Right renal pelvis (tissue), 4 donors: ENCODE results near the gene XRN1. TPM values are rescaled to one million over a fixed set of nuclear protein-coding genes. Genes with fewer than 3 reads are reported as not detected.

ENCODE experiments used
- DNase-seq, 4 donors: peaks; one replicate each; pipeline ENCODE4 v3.0.0-alpha.2; 2013; ENCODE audit warnings: low read depth in 4 of 4, low spot score in 3 of 4, missing footprints in 1 of 4
- polyA plus RNA-seq, 4 donors: library from polyadenylated mRNA; unstranded; fragments of 120-200 nt; gene quantifications; one replicate each; pipeline ENCODE4 v1.2.1, GENCODE V29; 2013; ENCODE audit not compliant: insufficient read length in 4 of 4

Gene XRN1
- polyA plus RNA-seq, 4 donors, result 19.7 to 29.2 (median 24.8) TPM

DNA sequence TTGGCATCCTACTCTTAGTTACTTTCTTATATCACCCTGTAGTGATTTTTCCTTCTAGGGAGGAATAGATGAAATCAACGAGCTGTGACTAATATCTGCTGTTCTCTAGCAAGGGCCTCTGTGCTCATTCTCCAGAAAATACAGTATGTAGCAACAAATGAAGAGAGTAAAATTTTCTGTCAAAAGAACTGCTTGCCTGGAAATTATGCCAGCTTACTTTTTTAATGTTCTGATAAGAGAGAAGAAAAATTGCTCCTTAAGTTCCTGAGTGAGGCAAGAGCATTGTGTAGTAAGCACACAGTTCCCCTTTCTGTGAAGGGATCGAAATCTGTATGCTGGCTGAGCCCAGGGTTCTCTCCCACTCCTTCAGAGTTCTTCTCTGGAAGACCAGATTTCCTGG lies 171.1 kb downstream of the XRN1 start:
- no peak for DNase-seq

DNA sequence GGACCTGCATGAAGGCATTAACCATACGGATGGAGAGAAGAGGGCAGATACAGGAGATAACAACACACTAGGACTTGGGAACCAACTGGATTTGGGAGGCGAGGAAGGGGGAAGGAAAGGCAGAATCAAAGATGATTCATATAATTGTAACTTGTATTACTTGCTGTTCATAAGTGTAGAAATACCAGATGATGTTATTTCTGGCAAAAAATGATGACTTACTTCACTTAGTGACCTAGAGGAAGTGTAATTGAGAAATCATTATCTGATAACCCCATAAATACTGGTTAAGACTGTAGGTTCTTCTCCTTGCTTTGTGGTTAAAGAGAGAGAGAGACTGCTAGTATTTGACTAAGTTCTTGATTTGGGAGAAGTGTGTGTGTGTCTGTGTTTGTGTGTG lies 172.0 kb downstream of the XRN1 start:
- no peak for DNase-seq

DNA sequence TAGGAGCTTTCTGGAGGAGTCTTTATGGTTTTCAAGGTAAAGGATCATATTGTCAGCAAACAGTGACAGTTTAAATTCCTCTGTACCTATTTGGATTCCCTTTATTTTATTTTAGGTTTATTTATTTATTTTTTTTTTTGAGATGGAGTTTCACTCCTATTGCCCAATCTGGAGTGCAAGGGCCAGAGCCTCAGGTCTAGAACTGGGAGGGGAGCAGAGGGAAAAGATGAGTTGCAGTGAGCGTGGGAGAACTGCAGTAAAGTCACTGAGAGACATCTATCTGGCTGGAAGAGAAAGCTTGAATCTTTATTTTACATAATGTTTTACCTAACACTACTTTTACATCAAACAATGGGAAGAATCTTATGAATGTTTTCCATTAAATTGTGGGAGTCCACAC lies 172.9 kb downstream of the XRN1 start:
- no peak for DNase-seq

DNA sequence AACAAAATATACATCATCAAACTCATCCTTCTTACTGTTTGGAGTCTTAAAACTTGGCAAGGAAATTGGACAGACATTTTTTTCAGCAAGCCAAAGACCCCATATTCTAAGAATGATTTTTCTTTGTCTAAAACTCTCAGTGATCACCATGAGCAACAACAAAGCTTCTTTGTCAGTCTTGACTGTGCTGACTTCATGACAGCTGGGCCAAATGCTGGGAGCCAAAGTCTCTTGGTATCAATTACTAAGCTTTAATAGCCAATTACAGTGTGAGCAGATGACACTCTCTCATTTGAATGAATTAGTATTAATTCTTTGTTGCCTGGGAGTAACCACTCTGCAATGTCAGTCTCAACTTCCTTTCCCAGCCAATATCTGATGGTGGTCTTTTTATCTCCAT lies 174.3 kb downstream of the XRN1 start:
- no peak for DNase-seq

DNA sequence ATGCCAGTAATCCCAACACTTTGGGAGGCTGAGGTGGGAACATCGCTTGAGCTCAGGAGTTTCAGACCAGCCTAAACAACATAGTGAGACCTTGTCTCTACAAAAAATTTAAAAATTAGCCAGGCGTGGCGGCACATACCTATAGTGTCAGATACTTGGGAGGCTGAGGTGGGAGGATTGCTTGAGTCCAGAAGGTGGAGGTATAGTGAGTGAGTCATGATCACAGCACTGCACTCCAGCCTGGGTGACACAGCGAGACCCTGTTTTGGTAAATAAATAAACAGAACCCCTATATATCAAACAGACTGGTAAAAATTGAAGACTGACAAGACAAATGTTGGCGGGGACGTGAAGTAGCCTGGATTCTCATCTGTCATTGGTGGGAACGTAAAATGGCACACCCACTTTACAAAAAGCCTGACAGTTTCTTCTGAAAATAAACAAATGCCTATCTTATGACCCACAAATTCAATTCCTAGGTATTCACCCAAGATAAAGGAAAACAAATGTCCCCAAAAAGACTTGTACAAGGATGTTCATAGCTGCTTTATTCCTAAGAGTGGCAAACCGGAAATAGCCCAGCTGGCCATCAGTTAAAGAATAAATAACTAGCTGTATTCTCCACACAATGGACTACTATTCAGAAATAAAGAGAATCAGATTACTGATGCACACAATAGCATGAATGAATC lies 175.5 kb downstream of the XRN1 start:
- DNase-seq, result no peak

DNA sequence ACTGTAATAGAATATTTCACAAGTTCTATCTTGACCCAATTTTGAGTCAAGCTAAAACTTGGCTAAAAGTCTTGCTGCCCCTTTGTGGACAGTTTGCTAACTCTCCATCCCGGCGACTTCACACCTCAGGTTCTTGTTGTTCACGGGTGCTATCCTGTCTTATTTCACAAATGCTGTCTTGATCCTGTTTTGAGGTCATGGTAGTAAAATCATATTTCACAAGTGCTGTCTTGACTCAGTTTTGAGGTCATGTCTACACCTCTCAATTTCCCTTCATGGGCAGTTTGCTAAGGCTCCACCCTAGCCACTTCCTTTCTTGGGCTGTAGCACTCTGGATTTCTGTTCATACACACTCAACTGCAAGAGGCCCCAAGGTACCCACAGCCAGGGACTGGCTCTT lies 177.4 kb downstream of the XRN1 start:
- no peak for DNase-seq

DNA sequence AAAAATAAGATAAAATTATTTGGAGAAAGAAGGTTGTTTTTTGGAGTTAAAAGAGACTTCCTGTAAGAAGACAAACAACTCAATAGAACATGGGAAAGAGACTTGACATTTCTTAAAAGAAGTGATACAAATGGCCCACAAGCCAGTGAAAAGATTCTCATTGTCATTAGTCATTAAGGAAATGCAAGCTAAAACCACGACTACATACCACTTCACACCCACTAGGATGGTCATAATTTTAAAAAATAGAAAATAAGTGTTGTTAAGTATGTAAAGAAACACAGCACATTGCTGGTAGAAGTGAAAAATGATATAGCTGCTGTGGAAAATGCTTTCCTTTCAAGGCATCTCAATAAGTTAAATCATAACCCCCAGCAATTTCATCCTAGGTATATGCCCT lies 178.1 kb downstream of the XRN1 start:
- no peak for DNase-seq

DNA sequence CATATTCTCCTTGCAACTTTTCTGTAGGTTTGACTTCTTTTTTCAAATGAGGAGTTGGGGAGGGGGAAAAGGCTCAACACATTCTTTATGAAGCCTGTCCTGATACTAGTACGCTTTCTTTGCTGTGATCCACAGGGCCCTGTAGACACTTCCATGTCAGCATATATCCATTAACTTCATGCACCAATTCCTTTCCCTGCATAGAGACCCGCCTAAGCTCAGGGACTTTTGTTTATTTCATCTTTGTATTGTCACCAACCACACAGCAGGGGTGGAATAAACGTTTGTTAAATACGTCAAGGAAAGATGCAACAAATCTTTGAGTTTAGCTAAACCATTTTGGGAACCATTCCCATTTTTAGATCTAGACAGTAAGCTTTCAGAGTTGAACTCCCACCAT lies 179.4 kb downstream of the XRN1 start:
- DNase-seq, result no peak

DNA sequence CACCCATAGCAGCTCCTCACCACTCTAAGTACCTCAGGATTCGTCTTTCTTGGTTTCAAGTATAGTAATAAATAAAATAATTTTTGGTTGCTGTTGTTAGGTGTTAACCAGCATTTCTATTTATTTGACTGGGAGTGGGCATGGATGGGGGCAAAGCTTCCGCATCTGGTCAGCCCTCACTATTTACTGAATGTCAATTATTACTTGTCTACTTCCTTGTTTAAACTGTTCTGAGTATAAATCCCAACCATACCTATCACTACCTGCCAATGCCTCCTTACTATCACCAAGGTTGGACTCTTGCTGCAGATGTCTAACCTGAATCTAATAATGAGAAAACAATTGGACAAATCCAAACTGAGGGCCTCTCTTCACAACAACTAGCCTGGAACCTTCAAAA lies 180.6 kb downstream of the XRN1 start:
- DNase-seq, result no peak

DNA sequence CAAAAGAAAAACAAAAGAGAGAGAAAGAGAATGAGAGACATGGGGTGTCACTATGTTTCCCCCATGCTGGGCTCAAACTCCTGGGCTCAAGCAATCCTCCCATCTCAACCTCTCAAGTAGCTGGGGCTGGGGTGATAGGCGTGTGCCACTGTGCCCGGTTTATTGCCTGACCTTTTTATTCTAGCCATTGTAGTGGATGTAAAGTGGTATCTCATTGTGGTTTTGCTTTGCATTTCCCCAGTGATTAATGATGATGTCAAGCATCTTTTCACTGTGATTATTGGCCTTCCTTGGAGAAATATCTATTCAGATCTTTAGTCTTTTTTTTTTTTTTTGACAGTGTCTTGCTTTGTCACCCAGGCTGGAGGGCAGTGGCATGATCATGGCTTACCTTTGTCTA lies 184.7 kb downstream of the XRN1 start:
- no peak for DNase-seq

DNA sequence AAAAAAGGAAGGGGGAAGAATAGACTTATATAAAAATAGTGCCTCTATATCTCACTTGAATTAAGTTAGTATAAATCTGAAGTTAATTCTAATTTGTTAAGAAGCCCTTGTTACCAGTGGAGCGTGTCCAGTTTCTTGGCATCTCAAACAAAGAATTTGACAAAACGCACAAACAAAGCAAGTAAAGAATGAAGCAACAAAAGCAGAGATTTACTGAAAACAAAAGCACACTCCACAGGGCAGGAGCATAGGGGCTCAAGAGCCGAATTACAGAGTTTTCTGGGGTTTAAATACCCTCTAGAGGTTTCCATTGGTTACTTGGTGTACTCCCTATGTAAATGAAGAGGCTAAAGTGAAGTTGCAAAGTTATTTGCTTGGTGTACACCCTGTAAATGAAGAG lies 188.5 kb downstream of the XRN1 start:
- no peak for DNase-seq

DNA sequence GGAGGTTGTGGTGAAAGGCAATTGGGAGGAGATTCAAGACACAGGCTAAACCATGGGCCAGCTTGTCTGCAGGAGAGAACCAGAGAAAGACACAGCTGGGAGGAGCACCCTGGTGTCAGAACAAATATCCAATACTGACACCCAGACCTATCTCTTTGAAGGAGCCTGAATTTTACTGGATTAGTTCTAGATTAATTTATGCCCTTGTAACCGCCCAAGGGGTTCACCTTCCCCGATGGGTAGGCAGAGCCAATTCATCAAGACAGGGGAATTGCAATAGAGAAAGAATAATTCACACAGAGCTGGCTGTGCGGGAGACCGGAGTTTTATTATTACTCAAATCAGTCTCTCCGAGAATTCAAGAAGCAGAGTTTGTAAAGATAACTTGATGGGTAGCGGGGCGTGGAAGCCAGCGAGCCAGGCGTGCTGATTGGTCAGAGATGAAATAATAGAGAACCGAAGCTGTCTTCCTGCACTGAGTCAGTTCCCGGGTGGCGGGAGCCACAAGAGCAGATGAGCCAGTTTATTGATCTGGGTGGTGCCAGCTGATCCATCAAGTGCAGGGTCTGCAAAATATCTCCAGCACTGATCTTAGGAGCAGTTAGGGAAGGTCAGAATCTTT lies 191.0 kb downstream of the XRN1 start:
- no peak for DNase-seq

Other genes with a start within 250 kb of the XRN1 start
- gene GK5, start 222.5 kb downstream of the XRN1 start, polyA plus RNA-seq, result 10 to 100 TPM; 12.2 to 18.8 (median 14.0) TPM
- 10 to 100 TPM; 21.6 to 33.1 (median 28.4) TPM for gene ATR, start 130.7 kb upstream of the XRN1 start, polyA plus RNA-seq
- 10 to 100 TPM; 26.0 to 33.6 (median 31.2) TPM for gene PLS1, start 148.4 kb upstream of the XRN1 start, polyA plus RNA-seq